Skin of body (tissue), 2 donors: ENCODE measurements around the gene BAZ1A. TPM values are rescaled to one million over a fixed set of nuclear protein-coding genes. Genes with fewer than 3 reads are reported as not detected.
A peak's percentile ranks its signal among the peaks of the same experiment; 100 is the strongest.
"Not testable (repeated sequence)": the region's sequence is repeated elsewhere in the genome, so short reads cannot be mapped to it uniquely, and the experiment has no call there.

Experiments
- DNase-seq: peaks from one replicate; lab custom pipeline; 2025; lab: John Stamatoyannopoulos, UW
- total RNA-seq: library from RNA; depleted of rRNA; stranded (reverse); fragments of >200 nt; gene quantifications from one replicate; pipeline ENCODE4 v1.2.3, GENCODE V29; 2014

Gene BAZ1A
- total RNA-seq, 1 donor from 2014 or later: 64.5 TPM

- no peak for DNase-seq
Measured at GRCh38 chr14:34792598-34792997, 82.6 kb downstream of the BAZ1A start.

DNA sequence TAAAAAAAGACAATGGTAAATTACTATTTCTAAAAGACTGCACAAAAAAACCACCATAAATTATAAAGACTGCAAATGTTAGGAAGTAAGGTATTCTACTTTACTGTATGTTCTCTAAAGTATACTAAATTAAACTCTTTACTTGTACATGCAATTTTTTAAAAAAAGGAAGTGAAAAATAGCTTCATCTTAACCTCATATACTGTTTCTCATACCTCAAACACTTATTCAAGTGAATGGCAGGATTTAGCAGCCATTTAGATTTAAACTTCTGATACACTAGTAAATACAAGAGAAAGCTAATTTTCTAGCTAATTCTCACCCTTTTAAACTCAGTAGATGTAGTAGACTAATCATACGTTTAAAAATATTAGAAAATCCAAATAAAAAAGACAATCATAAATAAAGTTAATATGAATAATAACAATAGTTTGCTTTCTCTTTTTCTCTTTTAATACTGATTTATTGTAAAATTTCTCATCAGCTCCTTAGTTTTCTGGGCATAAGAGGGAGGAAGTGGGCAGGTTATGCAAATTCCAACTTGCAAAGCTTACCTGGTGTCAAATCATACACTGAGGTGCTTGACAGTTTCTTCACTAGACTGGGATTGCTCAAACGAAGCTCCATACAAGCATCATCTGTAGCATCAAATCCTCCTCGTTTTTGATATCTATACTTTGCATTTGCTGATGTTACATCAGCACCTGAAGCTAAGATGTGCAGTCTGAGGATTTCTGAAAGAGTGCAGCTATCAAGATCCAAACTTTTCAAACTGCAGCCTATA, 89.7 kb downstream of the BAZ1A start:
- DNase-seq: no peak

DNA sequence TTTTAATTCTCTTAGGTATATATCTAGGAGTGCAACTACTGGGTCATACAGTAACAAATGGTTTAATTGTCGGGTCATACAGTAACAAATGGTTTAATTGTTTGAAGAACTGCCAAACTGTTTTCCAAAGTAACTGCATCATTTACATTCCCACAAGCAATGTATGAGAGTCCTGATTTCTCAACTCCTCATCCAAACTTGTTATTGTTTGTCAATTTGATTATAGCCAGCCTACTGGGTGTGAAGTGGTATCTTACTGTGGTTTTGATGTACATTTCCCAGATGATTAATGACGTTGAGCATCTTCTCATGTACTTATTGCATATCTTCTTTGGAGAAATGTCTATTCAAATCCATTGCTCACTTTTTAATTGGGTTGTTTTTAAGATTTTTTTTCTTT, 93.1 kb downstream of the BAZ1A start:
- DNase-seq: no peak

DNA sequence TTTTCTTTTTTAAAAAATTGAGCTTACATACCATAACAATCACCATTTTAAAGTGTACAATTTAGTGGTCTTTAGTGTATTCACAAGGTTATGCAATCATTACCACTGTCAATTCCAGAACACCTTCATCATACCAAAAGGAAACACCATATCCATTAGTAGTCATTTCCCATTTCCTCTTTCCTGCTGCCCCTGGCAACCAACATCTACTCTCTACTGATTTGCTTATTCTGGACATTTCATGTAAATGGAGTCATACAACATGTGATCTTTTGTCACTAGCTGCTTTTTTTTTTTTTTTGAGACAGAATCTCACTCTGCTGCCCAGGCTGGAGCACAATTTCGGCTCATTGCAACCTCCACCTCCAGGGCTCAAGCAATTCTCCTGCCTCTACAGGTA, 93.9 kb downstream of the BAZ1A start:
- peak; percentile 6 for DNase-seq

- DNase-seq: no peak
Measured at GRCh38 chr14:34780646-34781045, 94.5 kb downstream of the BAZ1A start.

GRCh38 chr14:34778744-34779143, 96.4 kb downstream of the BAZ1A start:
- DNase-seq: no peak

DNA sequence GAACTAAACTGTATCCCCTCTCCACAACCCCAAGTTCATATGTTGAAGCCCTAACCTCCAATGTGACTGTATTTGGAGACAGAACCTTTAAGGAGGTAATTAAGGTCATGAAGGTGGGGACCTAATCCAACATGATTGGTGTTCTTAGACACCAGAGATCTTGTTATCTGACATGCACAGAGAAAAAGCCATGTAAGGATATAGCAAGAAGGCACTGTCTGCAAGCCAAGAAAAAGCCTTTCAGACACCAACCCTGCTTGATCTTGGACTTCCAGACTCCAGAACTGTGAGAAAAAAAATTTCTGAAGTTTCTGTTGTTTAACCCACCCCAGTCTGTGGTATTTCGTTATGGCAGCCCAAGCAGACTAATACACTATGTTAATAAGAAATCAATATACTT, 98.5 kb downstream of the BAZ1A start:
- DNase-seq: no peak

DNA sequence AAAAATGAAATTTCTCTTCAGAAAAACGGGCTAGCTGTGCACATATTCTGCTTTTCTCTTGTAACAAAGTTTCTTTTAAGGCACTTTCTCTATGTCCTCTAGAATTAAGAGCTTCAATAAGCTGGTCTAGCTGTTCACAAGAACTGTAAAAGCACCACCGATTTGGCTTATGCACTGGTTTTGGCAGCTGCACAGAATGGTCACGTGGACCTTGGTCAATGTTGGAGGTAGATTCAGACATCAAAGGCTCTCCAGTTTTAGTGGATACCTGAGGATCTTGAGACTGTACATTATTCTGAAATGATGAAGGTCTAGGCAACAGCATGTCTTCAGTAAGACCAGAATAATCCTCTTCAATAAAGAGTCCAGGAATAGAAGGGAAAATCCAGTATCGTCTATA, 99.2 kb downstream of the BAZ1A start:
- no peak for DNase-seq

DNA sequence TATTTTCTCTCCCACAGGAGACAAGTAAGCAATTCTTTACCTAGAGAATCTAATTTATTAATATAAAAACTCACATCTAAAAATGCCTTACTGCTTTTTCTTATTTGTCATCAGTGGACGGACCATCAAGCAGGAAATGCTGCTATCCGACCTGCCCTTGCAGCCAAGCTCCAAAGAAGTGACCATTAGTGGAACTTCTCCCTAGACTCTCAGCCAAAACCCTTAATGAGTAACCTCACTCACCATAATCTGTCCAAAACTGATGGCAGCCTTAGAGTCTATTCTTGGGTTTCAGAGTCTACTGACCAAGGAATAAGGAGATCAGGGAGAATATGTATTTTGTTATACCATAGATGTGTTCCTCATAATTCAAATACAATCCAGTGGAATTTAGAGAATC, 99.8 kb downstream of the BAZ1A start:
- no peak for DNase-seq

DNA sequence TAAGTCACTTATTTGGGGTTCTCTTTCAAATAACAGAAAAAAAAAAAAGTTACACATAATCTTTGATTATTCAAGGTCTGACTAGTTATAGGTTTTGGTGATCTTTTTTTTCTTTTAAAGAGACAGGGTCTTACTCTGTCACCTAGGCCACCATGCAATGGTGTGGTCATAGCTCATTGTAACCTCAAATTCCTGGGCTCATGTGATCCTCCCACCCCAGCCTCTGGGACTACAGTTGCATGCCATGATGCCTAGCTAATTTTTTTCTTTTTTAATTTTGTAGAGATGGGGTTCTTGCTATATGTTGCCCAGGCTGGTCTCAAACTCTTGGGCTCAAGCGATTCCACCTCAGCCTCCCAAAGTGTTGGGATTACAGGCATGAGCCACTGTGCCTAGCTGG, 104.3 kb downstream of the BAZ1A start:
- no peak for DNase-seq

- DNase-seq: peak; percentile 77
Measured at GRCh38 chr14:34766606-34767005, 108.6 kb downstream of the BAZ1A start.

- DNase-seq: no peak
Measured at GRCh38 chr14:34766060-34766459, 109.1 kb downstream of the BAZ1A start.

DNA sequence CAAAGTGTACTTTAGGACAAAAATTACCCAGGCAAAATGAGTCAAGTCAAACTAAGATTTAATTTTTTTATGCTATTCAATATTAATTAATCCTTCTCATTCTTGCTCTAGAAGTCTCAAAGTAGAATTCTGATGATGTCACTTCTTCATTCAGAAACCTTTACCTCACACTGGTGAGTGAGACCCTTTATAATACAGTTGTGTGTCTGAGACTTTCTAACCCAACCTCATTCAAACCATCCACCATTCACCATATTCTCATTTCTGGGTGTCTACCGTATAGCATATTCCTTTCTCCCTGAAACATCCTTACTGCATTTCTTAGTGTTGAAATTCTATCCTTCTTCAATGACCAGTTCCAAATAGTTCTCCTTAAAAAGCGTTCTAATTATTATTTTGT, 119.9 kb downstream of the BAZ1A start:
- no peak for DNase-seq

DNA sequence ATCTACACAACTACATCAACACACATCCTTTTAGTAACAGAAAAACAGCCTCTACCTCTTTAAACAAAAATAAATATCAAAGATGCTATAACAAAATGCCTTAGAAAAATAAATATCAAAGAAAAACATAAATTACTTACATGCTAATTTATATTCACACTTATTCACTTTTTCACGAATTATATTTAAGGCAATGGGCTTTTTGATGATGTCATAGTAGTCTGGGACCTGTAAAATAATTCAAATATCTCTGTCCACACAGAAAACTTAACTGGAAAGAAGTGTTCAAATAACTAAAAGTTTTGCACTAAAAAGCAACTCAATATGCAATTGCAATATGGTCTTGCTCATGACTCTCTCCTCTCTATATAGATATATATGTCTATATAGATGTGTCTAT, 120.5 kb downstream of the BAZ1A start:
- DNase-seq: no peak

- no peak for DNase-seq
Measured at GRCh38 chr14:34750670-34751069, 124.5 kb downstream of the BAZ1A start.

DNA sequence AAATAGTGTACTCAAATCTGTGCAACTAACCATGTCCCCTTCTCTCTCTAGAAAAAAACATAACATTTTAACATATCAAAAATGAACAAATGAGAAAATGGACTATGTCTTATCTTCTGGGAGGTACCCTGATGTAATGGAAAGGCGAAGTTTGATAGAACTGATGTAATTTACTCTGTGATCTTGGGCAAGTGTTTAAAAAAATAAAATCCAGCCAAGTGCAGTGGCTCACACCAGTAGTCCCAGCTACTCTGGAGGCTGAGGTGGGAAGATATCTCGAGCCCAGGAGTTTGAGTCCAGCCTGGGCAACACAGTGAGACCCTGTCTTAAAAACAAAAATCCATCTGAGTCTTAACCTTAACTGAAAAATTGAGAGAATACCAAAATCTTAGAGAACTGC, 124.9 kb downstream of the BAZ1A start:
- DNase-seq: no peak

DNA sequence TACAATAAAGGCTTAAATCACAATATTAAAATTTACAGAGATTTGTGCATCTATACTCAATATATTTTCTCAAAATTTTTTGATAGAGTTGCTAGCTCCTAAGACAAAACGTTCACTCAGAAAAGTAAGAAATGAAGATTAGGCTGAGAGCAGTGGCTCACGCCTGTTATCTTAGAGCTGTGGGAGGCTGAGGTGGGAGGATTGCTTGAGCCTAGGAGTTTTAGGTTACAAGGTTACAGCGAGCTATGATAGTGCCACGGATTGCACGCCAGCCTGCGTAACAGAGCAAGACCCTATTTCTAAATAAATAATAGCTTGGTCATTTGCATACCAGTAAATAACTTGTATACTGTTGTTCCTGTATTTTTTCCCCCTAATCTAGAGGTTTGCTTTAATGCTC, 125.8 kb downstream of the BAZ1A start:
- DNase-seq: no peak

GRCh38 chr14:34742270-34743115, 132.7 kb downstream of the BAZ1A start:
- no peak for DNase-seq

GRCh38 chr14:34741840-34742239, 133.3 kb downstream of the BAZ1A start:
- DNase-seq: no peak

DNA sequence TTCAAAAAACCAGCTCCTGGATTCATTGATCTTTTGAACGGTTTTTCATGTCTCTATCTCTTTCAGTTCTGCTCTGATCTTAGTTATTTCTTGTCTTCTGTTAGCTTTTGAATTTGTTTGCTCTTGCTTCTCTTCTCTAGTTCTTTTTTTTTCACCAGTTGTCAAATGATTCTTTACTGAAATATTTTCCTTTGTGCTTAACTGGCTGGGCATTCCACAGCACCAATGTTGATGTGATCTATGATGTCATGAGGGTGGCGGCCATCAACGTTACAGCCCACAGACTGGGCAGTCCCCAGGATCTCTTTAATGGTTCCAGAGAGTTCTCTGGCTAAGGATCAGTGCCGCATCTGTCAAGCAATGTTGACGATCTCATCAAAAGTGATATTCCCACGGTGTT, 135.0 kb downstream of the BAZ1A start:
- DNase-seq: not testable (repeated sequence)

GRCh38 chr14:34737079-34737478, 138.1 kb downstream of the BAZ1A start:
- not testable (repeated sequence) for DNase-seq

- DNase-seq: no peak
Measured at GRCh38 chr14:34733245-34733644, 141.9 kb downstream of the BAZ1A start.

- no peak for DNase-seq
Measured at GRCh38 chr14:34732802-34733201, 142.4 kb downstream of the BAZ1A start.
